HG02759 (cell line): ENCODE data around the gene CACNB2.
A peak's percentile ranks its signal among the peaks of the same experiment; 100 is the strongest.

Experiments
- ATAC-seq: cut with Tn5 transposase; IDR thresholded peaks from one replicate; pipeline ENCODE4 v1.9.1; 2021; ENCODE audit warnings: mild to moderate bottlenecking, moderate library complexity; ENCODE audit not compliant: unreplicated experiment

CACNB2 gene

DNA sequence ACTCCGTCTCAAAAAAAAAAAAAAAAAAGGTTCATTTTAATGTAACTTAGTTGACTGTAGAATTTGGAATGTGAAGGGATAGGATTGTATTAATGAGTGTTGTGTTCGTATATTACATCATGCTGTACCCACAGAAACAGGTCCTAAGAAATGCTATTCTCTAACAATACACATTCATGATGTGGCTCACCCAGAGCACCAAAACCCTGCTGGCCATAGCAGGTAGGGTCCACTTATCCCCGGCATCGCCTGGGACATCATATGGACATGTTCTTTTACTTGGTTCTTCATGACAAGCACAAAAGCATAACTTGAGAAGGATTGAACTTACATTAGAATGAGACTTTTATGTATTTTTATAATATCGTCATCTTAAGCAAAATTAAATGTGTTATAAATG lies 241.5 kb downstream of the CACNB2 start:
- ATAC-seq = no peak

- ATAC-seq = no peak
These were observed 257.7 kb downstream of the CACNB2 start for GRCh38 chr10:18397906-18398305.

DNA sequence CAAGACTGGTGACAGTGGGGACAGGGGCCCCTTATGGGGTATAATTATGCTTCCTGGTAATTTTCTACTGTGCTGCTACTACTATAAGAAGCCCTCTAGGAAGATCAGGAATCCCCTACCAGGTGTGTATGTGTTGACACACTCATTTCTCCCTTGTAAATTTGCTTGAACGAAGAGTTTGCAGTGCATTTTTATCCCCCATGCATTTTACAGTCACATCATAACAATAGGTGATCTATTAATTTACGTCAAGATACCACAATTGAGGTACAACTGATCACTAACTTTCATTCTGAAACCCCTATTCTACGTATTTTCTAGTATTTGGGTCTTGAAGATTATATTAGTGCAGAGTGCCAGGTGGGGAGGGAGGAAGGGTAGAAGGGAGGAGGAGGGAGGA lies 258.9 kb downstream of the CACNB2 start:
- ATAC-seq = peak; percentile 76

DNA sequence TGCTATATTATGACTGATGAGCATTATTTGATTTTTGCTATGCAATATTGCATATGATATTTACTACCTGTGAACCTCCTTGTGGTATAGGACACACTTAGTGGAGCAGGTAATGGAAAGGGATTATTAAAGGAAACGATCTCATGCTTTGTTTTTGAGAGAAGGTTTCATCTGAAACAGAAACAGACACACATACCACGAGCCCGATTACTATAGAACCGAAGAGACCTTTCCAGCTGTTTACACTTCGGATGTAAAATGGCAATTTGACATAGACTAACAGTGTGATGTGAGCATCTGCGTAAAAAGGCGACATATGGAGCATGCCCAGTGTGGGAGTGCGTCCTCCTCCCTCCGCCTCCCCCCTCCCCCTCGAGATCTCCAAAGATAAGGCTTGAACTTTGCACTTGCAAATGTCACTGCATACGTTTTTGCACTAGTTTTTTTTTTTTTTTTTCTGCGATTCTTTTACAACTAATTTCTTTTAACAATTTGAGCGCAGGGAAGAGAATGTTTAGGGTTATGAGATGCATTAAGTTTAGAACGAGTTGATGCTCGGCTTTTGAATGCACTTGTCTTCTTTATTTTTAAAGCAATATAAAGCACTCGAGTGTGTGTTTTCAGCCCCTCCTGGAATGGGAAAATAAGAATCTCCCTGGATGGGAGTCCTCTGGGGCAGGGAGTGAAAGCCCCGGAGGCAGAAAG lies 260.1 kb downstream of the CACNB2 start:
- ATAC-seq = peak; percentile 44

- no peak for ATAC-seq
These were observed 260.7 kb downstream of the CACNB2 start for GRCh38 chr10:18400906-18401245.

DNA sequence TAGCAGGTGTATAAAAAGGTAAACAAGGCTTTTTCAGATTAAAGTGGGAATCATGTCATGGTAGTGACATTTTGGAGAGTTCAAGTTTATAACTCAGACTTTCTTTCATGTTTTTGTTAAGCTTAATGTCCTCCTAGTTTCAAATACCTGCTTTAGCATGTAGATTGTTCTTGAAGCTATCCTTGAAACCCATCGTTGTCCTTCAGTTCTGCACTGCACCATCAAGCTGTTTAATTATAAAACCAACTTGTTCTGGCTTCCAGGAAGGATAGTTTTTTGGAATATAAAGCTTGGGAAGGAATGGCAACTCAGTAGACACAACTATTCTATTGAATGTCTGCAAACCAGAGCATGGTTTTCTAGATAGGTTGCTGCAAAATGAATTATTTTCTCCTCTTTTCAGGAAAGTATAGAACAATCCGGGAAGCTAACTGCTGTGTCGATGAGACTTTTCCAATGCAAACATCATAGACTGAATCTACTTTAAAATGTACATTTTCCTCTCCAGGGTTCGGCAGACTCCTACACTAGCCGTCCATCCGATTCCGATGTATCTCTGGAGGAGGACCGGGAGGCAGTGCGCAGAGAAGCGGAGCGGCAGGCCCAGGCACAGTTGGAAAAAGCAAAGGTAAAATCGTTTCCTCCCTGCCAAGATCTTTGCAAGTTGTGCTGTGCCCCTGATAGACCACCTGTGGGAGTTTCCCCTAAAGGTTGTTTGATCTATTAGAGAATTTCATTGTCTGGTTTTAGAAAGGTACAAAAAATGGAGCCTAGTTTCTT lies 261.4 kb downstream of the CACNB2 start:
- ATAC-seq = no peak

DNA sequence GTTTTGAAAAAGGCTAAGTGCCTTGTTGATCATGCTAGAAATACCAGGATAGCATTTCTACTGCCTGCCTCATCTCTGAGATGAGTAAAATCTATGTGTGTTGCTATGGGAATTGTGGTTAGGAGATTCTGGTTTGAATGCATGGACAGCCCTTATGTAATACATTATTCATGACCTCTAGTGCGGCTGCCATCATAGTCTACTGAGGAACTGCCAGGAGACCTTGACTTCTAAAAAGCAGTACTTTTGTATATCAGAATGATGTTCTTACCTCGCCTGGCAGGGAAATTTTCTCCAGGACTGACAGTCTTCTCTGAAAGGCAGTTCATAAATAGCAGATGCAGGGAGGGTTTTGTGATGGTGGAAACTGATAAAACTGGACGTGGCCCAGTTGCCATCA lies 262.6 kb downstream of the CACNB2 start:
- ATAC-seq = no peak

GRCh38 chr10:18404530-18404929 lies 264.3 kb downstream of the CACNB2 start:
- no peak for ATAC-seq

DNA sequence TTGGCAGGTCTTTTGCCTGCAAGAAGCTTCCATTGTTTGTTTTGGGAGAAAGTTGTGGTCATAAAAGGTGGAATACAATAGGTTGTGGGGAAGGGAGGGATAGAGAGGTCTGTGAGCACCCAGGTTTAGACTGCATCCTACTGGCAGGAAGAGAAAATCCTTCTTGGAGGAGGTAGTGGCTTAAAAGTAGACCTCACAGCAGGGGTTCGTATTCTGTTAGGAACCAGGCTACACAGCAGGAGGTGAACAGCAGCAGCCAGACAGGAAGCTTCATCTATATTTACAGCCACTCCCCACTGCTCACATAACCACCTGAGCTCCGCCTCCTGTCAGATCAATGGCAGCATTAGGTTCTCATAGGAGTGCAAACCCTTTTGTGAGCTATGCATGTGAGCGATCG lies 265.9 kb downstream of the CACNB2 start:
- ATAC-seq = no peak

GRCh38 chr10:18409599-18410397 lies 269.6 kb downstream of the CACNB2 start:
- ATAC-seq = peak; percentile 44

GRCh38 chr10:18414061-18414460 lies 273.8 kb downstream of the CACNB2 start:
- no peak for ATAC-seq

- no peak for ATAC-seq
These were observed 277.8 kb downstream of the CACNB2 start for GRCh38 chr10:18417950-18418527.

DNA sequence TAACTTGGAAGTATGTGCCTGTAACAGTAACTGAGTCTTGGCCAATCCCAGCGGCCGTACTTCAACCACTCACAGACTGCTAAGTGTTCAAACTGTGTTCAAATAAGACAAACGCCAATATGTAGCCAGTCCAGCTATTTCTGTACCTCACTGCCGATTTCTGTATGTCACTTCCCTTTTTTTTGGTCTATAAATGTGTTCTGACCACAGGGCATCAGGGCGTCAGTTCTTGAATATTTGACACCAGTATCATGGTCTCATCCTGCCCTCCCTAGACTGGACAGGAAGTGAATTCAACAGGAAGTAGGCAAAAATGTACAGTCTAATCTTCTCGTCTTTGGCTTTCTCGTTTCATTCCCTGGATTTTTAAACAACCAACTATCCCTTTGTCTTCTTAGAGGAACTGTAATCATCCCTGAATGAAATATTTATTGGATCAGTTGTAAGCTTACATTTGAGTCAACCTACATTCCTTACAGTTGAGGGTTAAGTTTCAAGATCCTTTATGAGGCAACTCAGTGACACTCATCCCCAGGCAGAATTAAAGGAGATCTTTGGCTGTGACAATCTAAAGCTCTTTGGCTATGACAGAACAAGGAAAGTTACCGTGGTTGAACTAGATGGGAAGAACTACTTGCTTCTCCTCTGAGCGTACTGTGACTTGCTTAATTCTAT lies 278.5 kb downstream of the CACNB2 start:
- ATAC-seq = peak; percentile 66

GRCh38 chr10:18419945-18420344 lies 279.7 kb downstream of the CACNB2 start:
- ATAC-seq = no peak

GRCh38 chr10:18421726-18422293 lies 281.6 kb downstream of the CACNB2 start:
- ATAC-seq = no peak

GRCh38 chr10:18423058-18423637 lies 282.9 kb downstream of the CACNB2 start:
- ATAC-seq = no peak

DNA sequence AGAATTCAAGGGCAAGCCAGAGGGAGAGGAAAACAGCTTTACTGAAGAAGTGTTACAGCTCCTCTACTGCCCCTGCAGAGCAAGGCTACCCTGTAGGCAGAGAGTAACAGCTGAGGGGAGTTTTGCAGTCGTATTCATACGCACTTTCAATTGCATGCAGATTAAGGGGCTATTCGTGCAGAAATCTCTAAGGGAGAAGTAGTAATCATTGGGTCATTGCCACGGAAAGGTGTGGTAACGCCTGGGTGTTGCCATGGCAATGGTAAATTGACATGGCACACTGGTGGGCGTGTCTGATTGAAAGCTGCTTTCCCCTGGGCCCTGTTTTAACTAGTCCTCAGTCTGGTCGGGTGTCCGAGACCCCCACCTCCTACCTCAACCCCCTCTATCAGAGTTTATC lies 284.0 kb downstream of the CACNB2 start:
- no peak for ATAC-seq

- no peak for ATAC-seq
These were observed 289.1 kb downstream of the CACNB2 start for GRCh38 chr10:18429335-18429734.

GRCh38 chr10:18436902-18437301 lies 296.7 kb downstream of the CACNB2 start:
- ATAC-seq = no peak

- ATAC-seq = no peak
These were observed 297.3 kb downstream of the CACNB2 start for GRCh38 chr10:18437486-18437885.
